GM19351 (cell line): Measurements from ENCODE around the gene NEGR1.
"Not testable (repeated sequence)": the region's sequence is repeated elsewhere in the genome, so short reads cannot be mapped to it uniquely, and the experiment has no call there.

Experiments
- ATAC-seq: cut with Tn5 transposase; IDR thresholded peaks from one replicate; pipeline ENCODE4 v1.9.1; 2021; ENCODE audit warnings: mild to moderate bottlenecking, moderate library complexity; ENCODE audit not compliant: unreplicated experiment

The NEGR1 gene

GRCh38 chr1:71956613-71957285 lies 325.6 kb downstream of the NEGR1 start:
- no peak for ATAC-seq

- no peak for ATAC-seq
These were observed 331.8 kb downstream of the NEGR1 start for GRCh38 chr1:71950579-71950978.

- ATAC-seq: no peak
These were observed 332.7 kb downstream of the NEGR1 start for GRCh38 chr1:71949681-71950080.

- no peak for ATAC-seq
These were observed 333.8 kb downstream of the NEGR1 start for GRCh38 chr1:71948561-71948960.

- ATAC-seq: no peak
These were observed 338.3 kb downstream of the NEGR1 start for GRCh38 chr1:71944006-71944405.

- no peak for ATAC-seq
These were observed 342.1 kb downstream of the NEGR1 start for GRCh38 chr1:71940261-71940660.

GRCh38 chr1:71930511-71930910 lies 351.8 kb downstream of the NEGR1 start:
- no peak for ATAC-seq

- no peak for ATAC-seq
These were observed 360.3 kb downstream of the NEGR1 start for GRCh38 chr1:71921935-71922559.

- no peak for ATAC-seq
These were observed 361.1 kb downstream of the NEGR1 start for GRCh38 chr1:71921204-71921603.

- ATAC-seq: no peak
These were observed 361.8 kb downstream of the NEGR1 start for GRCh38 chr1:71920556-71920955.

GRCh38 chr1:71919811-71920509 lies 362.4 kb downstream of the NEGR1 start:
- no peak for ATAC-seq

GRCh38 chr1:71918630-71919029 lies 363.7 kb downstream of the NEGR1 start:
- ATAC-seq: no peak

GRCh38 chr1:71916894-71917293 lies 365.4 kb downstream of the NEGR1 start:
- no peak for ATAC-seq

GRCh38 chr1:71914626-71915025 lies 367.7 kb downstream of the NEGR1 start:
- no peak for ATAC-seq

GRCh38 chr1:71908871-71909390 lies 373.4 kb downstream of the NEGR1 start:
- ATAC-seq: no peak

GRCh38 chr1:71908303-71908702 lies 374.0 kb downstream of the NEGR1 start:
- no peak for ATAC-seq

- no peak for ATAC-seq
These were observed 382.5 kb downstream of the NEGR1 start for GRCh38 chr1:71899881-71900280.

- ATAC-seq: not testable (repeated sequence)
These were observed 394.2 kb downstream of the NEGR1 start for GRCh38 chr1:71888166-71888565.

- no peak for ATAC-seq
These were observed 397.2 kb downstream of the NEGR1 start for GRCh38 chr1:71885171-71885570.

- no peak for ATAC-seq
These were observed 399.7 kb downstream of the NEGR1 start for GRCh38 chr1:71882637-71883036.

GRCh38 chr1:71882226-71882625 lies 400.1 kb downstream of the NEGR1 start:
- ATAC-seq: no peak

GRCh38 chr1:71881611-71882010 lies 400.7 kb downstream of the NEGR1 start:
- ATAC-seq: no peak
